K562 (cell line): ENCODE data around the gene SERTAD1. TPM values are rescaled to one million over a fixed set of nuclear protein-coding genes. Genes with fewer than 3 reads are reported as not detected.

Experiments
- ARNT ChIP-seq, 2 experiments: fragments of 450-650 bp; IDR thresholded peaks; 2 replicates each; pipeline ENCODE4 v1.6.1; 2016; ENCODE audit warnings: mild to moderate bottlenecking in 1 of 2
- BRCA1 ChIP-seq, 2 experiments: fragments of 450-650 bp in 1 of 2; sonication (generic) in 1 of 2; formaldehyde crosslinking in 1 of 2; IDR thresholded peaks; 2 replicates each; pipeline versions ENCODE4 v1.5.0 to v1.6.1; 2017 to 2020; ENCODE audit warnings: mild to moderate bottlenecking in 1 of 2, missing genetic modification reagents in 1 of 2
- BRD9 ChIP-seq: fragments of 450-650 bp; IDR thresholded peaks from 2 replicates; pipeline ENCODE4 v1.6.1; 2018; ENCODE audit warnings: low read depth; ENCODE audit not compliant: partially characterized antibody
- CREB1 ChIP-seq, 2 experiments: sonication (generic) in 1 of 2; formaldehyde crosslinking in 1 of 2; IDR thresholded peaks; 2 replicates each; pipeline versions ENCODE4 v1.6.1 to v1.8.0; 2012 to 2022; ENCODE audit warnings: inconsistent platforms in 1 of 2, mild to moderate bottlenecking in 1 of 2, missing genetic modification reagents in 1 of 2, moderate library complexity in 1 of 2
- E2F1 ChIP-seq: sonication (generic); formaldehyde crosslinking; IDR thresholded peaks from 2 replicates; pipeline ENCODE4 v1.8.1; 2023; ENCODE audit warnings: mild to moderate bottlenecking, missing genetic modification reagents, moderate library complexity
- ERF ChIP-seq: fragments of 450-650 bp; formaldehyde crosslinking; IDR thresholded peaks from 2 replicates; pipeline ENCODE4 v1.4.0; 2020; ENCODE audit warnings: mild to moderate bottlenecking, mixed read lengths
- HBP1 ChIP-seq: fragments of 450-650 bp; formaldehyde crosslinking; IDR thresholded peaks from 2 replicates; pipeline ENCODE4 v1.4.0; 2022; ENCODE audit warnings: missing genetic modification characterization
- HCFC1 ChIP-seq: IDR thresholded peaks from 2 replicates; pipeline ENCODE4 v1.6.1; 2012; ENCODE audit warnings: low read depth, low read length, improper control_type of control experiment
- KDM2B ChIP-seq: fragments of 250-450 bp; sonication (Bioruptor Pico); IDR thresholded peaks from 2 replicates; pipeline ENCODE4 v1.8.0; 2021; ENCODE audit warnings: mild to moderate bottlenecking, moderate library complexity
- LCOR ChIP-seq: sonication (generic); formaldehyde crosslinking; IDR thresholded peaks from 2 replicates; pipeline ENCODE4 v1.8.0; 2022; ENCODE audit warnings: mild to moderate bottlenecking, missing genetic modification reagents
- NFIC ChIP-seq: fragments of 450-650 bp; IDR thresholded peaks from 2 replicates; pipeline ENCODE4 v1.6.1; 2017; ENCODE audit warnings: mild to moderate bottlenecking, inconsistent platforms
- NR3C1 ChIP-seq: sonication (generic); formaldehyde crosslinking; IDR thresholded peaks from 2 replicates; pipeline ENCODE4 v1.8.1; 2022; ENCODE audit warnings: missing genetic modification reagents
- PKNOX1 ChIP-seq: fragments of 450-650 bp; IDR thresholded peaks from 2 replicates; pipeline ENCODE4 v1.6.1; 2016
- POLR2B ChIP-seq: fragments of 450-650 bp; IDR thresholded peaks from 2 replicates; pipeline ENCODE4 v1.6.1; 2018; ENCODE audit warnings: low read depth; ENCODE audit not compliant: partially characterized antibody
- RB1 ChIP-seq: fragments of 450-650 bp; IDR thresholded peaks from 2 replicates; pipeline ENCODE4 v1.6.1; 2017; ENCODE audit warnings: low read depth, mild to moderate bottlenecking
- SMAD1 ChIP-seq: fragments of 150-350 bp; IDR thresholded peaks from 2 replicates; pipeline ENCODE4 v1.6.1; 2014; ENCODE audit warnings: low read length, low read depth; ENCODE audit not compliant: partially characterized antibody
- VEZF1 ChIP-seq: fragments of 200-800 bp; sonication (Bioruptor generic); IDR thresholded peaks from 2 replicates; pipeline ENCODE4 v1.6.1; 2017; ENCODE audit warnings: missing genetic modification characterization, missing compliant biosample characterization
- ZNF561 ChIP-seq: fragments of 450-650 bp; formaldehyde crosslinking; conservative IDR thresholded peaks from 2 replicates; pipeline ENCODE4 v1.4.0; 2020; ENCODE audit warnings: mild to moderate bottlenecking, moderate library complexity
- polyA plus RNA-seq, 8 experiments: library from polyadenylated mRNA; depleted of rRNA in 4 of 8; stranded (reverse) in 5 of 8; unstranded in 3 of 8; fragments of >200 nt; fragmentation: Nextera tagmentation in 2 of 8; fragmentation: Illumina TruSeq in 1 of 8; extraction: Ambion mirVana in 2 of 8; extraction: Trizol in 1 of 8; gene quantifications; 2 replicates each; pipeline versions ENCODE4 v1.2.1 to v1.2.3, GENCODE V29; 2011 to 2014; ENCODE audit warnings: inconsistent platforms in 1 of 8, missing spikeins in 1 of 8
- total RNA-seq, 7 experiments: library from RNA; depleted of rRNA in 6 of 7; stranded (reverse); fragments of >200 nt in 6 of 7; fragmentation: Illumina TruSeq in 2 of 7; extraction: Trizol in 2 of 7; gene quantifications; 2 replicates each; pipeline versions ENCODE4 v1.2.1 to v1.2.3, GENCODE V29; 2011 to 2021; ENCODE audit warnings: low replicate concordance in 1 of 7
- TF ChIP-seq, protein P1 (sequence below): sonication (generic); formaldehyde crosslinking; IDR thresholded peaks from 2 replicates; pipeline ENCODE4 v1.8.0; 2022; ENCODE audit warnings: missing genetic modification reagents, mild to moderate bottlenecking, moderate library complexity, borderline replicate concordance

SERTAD1 gene
- total and polyA plus RNA-seq, 9 of the 15 experiments (the other 6 are each of a cell fraction or from before 2014, with no cell fraction given): 0.15 to 8.7 (median 4.9) TPM

GRCh38 chr19:40465557-40466218 is 39.9 kb upstream of the SERTAD1 start, which contains the start of gene BLVRB (continued):
- TF ChIP-seq CREB1 (IDR thresholded peaks at IDR 0.05): no peak
- TF ChIP-seq CREB1 (CRISPR knock-in tag; IDR thresholded peaks at IDR 0.05): peak; percentile 49; the same call in 1 of the 2 replicates
- TF ChIP-seq HCFC1: peak; percentile 6; the same call in 1 of the 2 replicates
- TF ChIP-seq E2F1 (CRISPR knock-in tag): peak; percentile 82; the same call in 1 of the 2 replicates
- peak; percentile 81 for TF ChIP-seq HBP1 (CRISPR knock-in tag)
- TF ChIP-seq VEZF1 (CRISPR knock-in tag): peak; percentile 11; the same call in 1 of the 2 replicates
- TF ChIP-seq LCOR: peak; percentile 65; the same call in 1 of the 2 replicates
- TF ChIP-seq POLR2B: peak; percentile 93
- 0 out of 2 replicates have a peak, but pooled peaks have one; percentile 19 for TF ChIP-seq ERF (CRISPR knock-in tag)
- TF ChIP-seq, protein P1, sequence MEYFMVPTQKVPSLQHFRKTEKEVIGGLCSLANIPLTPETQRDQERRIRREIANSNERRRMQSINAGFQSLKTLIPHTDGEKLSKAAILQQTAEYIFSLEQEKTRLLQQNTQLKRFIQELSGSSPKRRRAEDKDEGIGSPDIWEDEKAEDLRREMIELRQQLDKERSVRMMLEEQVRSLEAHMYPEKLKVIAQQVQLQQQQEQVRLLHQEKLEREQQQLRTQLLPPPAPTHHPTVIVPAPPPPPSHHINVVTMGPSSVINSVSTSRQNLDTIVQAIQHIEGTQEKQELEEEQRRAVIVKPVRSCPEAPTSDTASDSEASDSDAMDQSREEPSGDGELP (CRISPR knock-in tag): peak; percentile 53; the same call in 1 of the 2 replicates
- TF ChIP-seq NFIC: 0 out of 2 replicates have a peak, but pooled peaks have one; percentile 18
- peak; percentile 10 for TF ChIP-seq BRD9
- TF ChIP-seq RB1: peak; percentile 97
- peak; percentile 97 for TF ChIP-seq PKNOX1
- no peak for TF ChIP-seq NR3C1 (CRISPR knock-in tag)
- TF ChIP-seq BRCA1 (IDR thresholded peaks at IDR 0.05): no peak
- no peak for TF ChIP-seq BRCA1 (CRISPR knock-in tag; IDR thresholded peaks at IDR 0.05)
- 0 out of 2 replicates have a peak, but pooled peaks have one; percentile 16 for TF ChIP-seq ZNF561 (CRISPR knock-in tag)
- TF ChIP-seq ARNT (IDR thresholded peaks at IDR 0.05): no peak
- peak; percentile 53; the same call in 1 of the 2 replicates for TF ChIP-seq KDM2B (CRISPR knock-in tag)
- TF ChIP-seq SMAD1: peak; percentile 26
